WI38 (cell line): Measurements from ENCODE around the gene HSFX2.
"Not testable (repeated sequence)": the region's sequence is repeated elsewhere in the genome, so short reads cannot be mapped to it uniquely, and the experiment has no call there.

Experiments used
- H3K4me3 ChIP-seq: 2 replicates; pipeline ENCODE4 v1.5.1; 2011; ENCODE audit warnings: low read depth, mild to moderate bottlenecking, control low read depth, low read length
- CTCF ChIP-seq: IDR thresholded peaks from 2 replicates; pipeline ENCODE4 v1.5.1; 2012; ENCODE audit warnings: low read depth, mild to moderate bottlenecking, control low read depth, low read length

Gene HSFX2

GRCh38 chrX:149611623-149612175, 16.6 kb upstream of the HSFX2 start:
- no peak for TF ChIP-seq CTCF
- no peak overlapping the region for H3K4me3 ChIP-seq

GRCh38 chrX:149610511-149610910, 15.4 kb upstream of the HSFX2 start:
- no peak for TF ChIP-seq CTCF
- H3K4me3 ChIP-seq, result no peak overlapping the region

GRCh38 chrX:149607699-149608098, 12.6 kb upstream of the HSFX2 start:
- no peak overlapping the region for H3K4me3 ChIP-seq
- no peak for TF ChIP-seq CTCF

GRCh38 chrX:149605248-149605885, 10.3 kb upstream of the HSFX2 start:
- not testable (repeated sequence) for H3K4me3 ChIP-seq

GRCh38 chrX:149598603-149599002, 3.5 kb upstream of the HSFX2 start:
- H3K4me3 ChIP-seq, result not testable (repeated sequence)

GRCh38 chrX:149595943-149596342, 829 bp upstream of the HSFX2 start:
- not testable (repeated sequence) for H3K4me3 ChIP-seq

GRCh38 chrX:149590993-149591392, 4.1 kb downstream of the HSFX2 start:
- H3K4me3 ChIP-seq, result not testable (repeated sequence)

GRCh38 chrX:149587359-149587758, 7.8 kb downstream of the HSFX2 start, which contains the start of gene MAGEA9B:
Gene MAGEA9B, minus strand, starts transcription at chrX:149587459. Its CDS starts 4,280 bp downstream, at chrX:149583179.
- not testable (repeated sequence) for H3K4me3 ChIP-seq

- H3K4me3 ChIP-seq, result not testable (repeated sequence)
Measured at GRCh38 chrX:149585631-149586030, 9.5 kb downstream of the HSFX2 start.

GRCh38 chrX:149573456-149573855, 21.7 kb downstream of the HSFX2 start:
- not testable (repeated sequence) for H3K4me3 ChIP-seq

GRCh38 chrX:149572743-149573142, 22.4 kb downstream of the HSFX2 start:
- no peak for TF ChIP-seq CTCF
- no peak overlapping the region for H3K4me3 ChIP-seq
